ENCODE results near the gene BRD3.
"Not testable (repeated sequence)": the region's sequence is repeated elsewhere in the genome, so short reads cannot be mapped to it uniquely, and the experiment has no call there.

BRD3 gene

GRCh38 chr9:134073500-134073899, 5.7 kb upstream of the BRD3 start:
- no peak for TF ChIP-seq CTCF (conservative IDR thresholded peaks at IDR 0.05; ENCODE audit: low read depth, low read length)
- H3K4me3 ChIP-seq (ENCODE audit: low read length) = no peak overlapping the region
- DNase-seq (ENCODE audit: low read depth) = no peak

- H3K4me3 ChIP-seq (ENCODE audit: low read length); DNase-seq (ENCODE audit: low read depth): not testable (repeated sequence)
Measured at GRCh38 chr9:134072683-134073082, 4.9 kb upstream of the BRD3 start.

- H3K4me3 ChIP-seq (ENCODE audit: low read length) = no peak overlapping the region
- TF ChIP-seq CTCF (conservative IDR thresholded peaks at IDR 0.05; ENCODE audit: low read depth, low read length) = no peak
- DNase-seq (ENCODE audit: low read depth) = no peak
Measured at GRCh38 chr9:134071149-134071548, 3.3 kb upstream of the BRD3 start.

- H3K4me3 ChIP-seq (ENCODE audit: low read length) = no peak overlapping the region
- TF ChIP-seq CTCF (conservative IDR thresholded peaks at IDR 0.05; ENCODE audit: low read depth, low read length) = no peak
Measured at GRCh38 chr9:134069480-134070399, 1.9 kb upstream of the BRD3 start.

GRCh38 chr9:134068744-134069479, 1.1 kb upstream of the BRD3 start:
- no peak for DNase-seq (ENCODE audit: low read depth)
- peak overlapping the region; percentile 63 for H3K4me3 ChIP-seq (ENCODE audit: low read length)
- no peak for TF ChIP-seq CTCF (conservative IDR thresholded peaks at IDR 0.05; ENCODE audit: low read depth, low read length)

More at GRCh38 chr9:134069480-134070399, 1.9 kb upstream of the BRD3 start:
- DNase-seq (ENCODE audit: low read depth) = no peak

- DNase-seq (ENCODE audit: low read depth) = no peak
- TF ChIP-seq CTCF (conservative IDR thresholded peaks at IDR 0.05; ENCODE audit: low read depth, low read length) = no peak
- peak overlapping the region; percentile 90 for H3K4me3 ChIP-seq (ENCODE audit: low read length)
Measured at GRCh38 chr9:134066913-134067851, 644 bp downstream of the BRD3 start.

GRCh38 chr9:134066526-134066912, 1.3 kb downstream of the BRD3 start:
- no peak for TF ChIP-seq CTCF (conservative IDR thresholded peaks at IDR 0.05; ENCODE audit: low read depth, low read length)
- peak overlapping the region; percentile 90 for H3K4me3 ChIP-seq (ENCODE audit: low read length)
- no peak for DNase-seq (ENCODE audit: low read depth)

All from retinal pigment epithelial cell (primary cell).